GM12892 (cell line): ENCODE results near the gene UGGT2.

Experiments used
- POLR2A ChIP-seq: IDR thresholded peaks from 2 replicates; pipeline ENCODE4 v1.6.1; 2011; ENCODE audit warnings: low read depth, low read length, control low read depth
- POLR2AphosphoS5 ChIP-seq: IDR thresholded peaks from 2 replicates; pipeline ENCODE4 v1.6.1; 2011; ENCODE audit warnings: low read depth, low read length, control low read depth
- TAF1 ChIP-seq: IDR thresholded peaks from 2 replicates; pipeline ENCODE4 v1.6.1; 2011; ENCODE audit warnings: low read depth, mild to moderate bottlenecking, control low read depth, low read length, borderline replicate concordance

DNA sequence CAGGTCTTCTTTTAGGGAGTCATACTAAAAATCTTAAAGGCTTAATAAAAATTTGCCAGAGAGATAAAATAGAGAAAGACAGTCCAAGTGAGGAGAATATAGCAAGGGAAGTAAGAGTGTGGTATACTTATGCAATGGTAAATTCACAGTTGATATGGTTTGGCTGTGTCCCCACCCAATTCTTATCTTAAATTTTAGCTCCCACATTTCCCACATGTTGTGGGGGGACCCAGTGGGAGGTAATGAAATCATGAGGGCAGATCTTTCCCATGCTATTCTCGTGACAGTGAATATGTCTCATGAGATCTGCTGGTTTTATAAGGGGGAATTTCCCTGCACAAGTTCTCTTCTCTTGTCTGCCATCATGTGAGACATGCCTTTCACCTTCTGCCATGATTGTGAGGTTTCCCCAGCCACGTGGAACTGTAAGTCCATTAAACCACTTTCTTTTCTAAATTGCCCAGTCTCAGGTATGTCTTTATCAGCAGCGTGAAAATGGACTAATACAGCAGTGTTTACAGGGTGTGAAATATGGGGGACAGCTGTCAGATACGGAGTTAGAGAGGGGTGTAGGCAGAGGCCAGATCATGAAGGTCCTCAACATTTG lies 115.4 kb downstream of the UGGT2 start:
- no peak for TF ChIP-seq POLR2A
- no peak for TF ChIP-seq POLR2AphosphoS5
- no peak for TF ChIP-seq TAF1
